ENCODE results near the gene CACUL1. TPM values are rescaled to one million over a fixed set of nuclear protein-coding genes. Genes with fewer than 3 reads are reported as not detected.

CACUL1 gene
- total and polyA plus RNA-seq, 2 of the 13 experiments (the other 11 are each of a cell fraction or from before 2014, with no cell fraction given) = 14.2 to 31.0 TPM

DNA sequence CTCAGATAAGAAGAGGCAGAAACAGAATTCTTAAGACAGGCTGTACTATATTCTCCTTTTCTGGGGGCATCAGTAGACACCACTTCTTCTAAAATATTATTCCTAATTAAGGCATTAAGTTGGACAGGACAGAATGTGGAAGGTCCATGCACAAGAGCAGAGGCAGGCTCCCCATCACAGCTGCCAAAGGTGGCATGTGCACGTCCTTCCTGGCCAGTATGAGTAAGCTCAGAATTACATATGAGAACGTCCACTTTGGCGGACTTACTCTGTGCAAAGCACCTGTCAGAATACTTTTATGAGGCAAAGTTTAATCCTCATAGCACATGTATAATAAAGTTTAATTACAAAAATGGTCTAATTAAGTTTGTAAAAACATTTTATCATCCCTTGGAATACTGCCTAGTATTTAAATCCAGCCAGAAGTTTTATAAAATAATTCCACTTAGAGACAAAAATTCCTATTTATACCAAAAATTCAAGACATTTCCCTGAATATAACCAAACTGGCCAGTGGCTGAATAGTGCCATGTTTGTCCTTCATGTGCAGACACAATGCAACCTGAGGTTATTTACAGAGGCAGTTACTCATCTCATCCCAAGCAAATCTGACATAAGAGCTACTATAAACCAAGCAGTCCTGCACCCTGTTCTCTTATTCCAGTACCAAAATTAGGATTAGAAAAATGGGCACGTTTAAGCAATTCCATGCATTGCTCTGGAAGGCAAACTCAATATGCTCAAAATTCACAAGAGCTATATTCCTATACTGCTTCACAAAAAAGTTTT is 65.5 kb downstream of the CACUL1 start:
- CTCF ChIA-PET (ENCODE audit: low intra/inter-chr PET ratio, low total read pairs) = no interaction called here

More for the DNA sequence above, 65.5 kb downstream of the CACUL1 start:
- H2AFZ ChIP-seq (ENCODE audit: low read length) = no peak overlapping the region
- FAIRE-seq = no peak
- 85% methylated on average over 4 of the region's 4 CpGs for WGBS (ENCODE audit: low lambda C conversion rate)
- DNase-seq (ENCODE audit: low spot score) = no peak
- H3K4me1 ChIP-seq (ENCODE audit: insufficient read depth, low read length) = no peaks in the 10 kb centered on the region
- POLR2A ChIA-PET = no interaction called here
- no peak overlapping the region for H3K4me3 ChIP-seq (replicated peaks in 1 of 3; ENCODE audit: insufficient read depth in 1 of 3, low read depth in 2 of 3, low read length in 3 of 3)
- H3K4me2 ChIP-seq (ENCODE audit: low read depth, low read length) = no peak overlapping the region
- TF ChIP-seq MAFF (IDR thresholded peaks at IDR 0.05; ENCODE audit: low read depth, low read length) (no peak), EED (CRISPR knock-in tag; IDR thresholded peaks at IDR 0.05) (no peak), RBM39 (IDR thresholded peaks at IDR 0.05; ENCODE audit: low read depth, low read length, poor library complexity, severe bottlenecking) (no peak), PREB (CRISPR knock-in tag; IDR thresholded peaks at IDR 0.05) (no peak), ZNF160 (CRISPR knock-in tag; IDR thresholded peaks at IDR 0.05) (no peak), SNRNP70 (IDR thresholded peaks at IDR 0.05; ENCODE audit: low read depth, low read length) (no peak)
- TF ChIP-seq, protein P1, sequence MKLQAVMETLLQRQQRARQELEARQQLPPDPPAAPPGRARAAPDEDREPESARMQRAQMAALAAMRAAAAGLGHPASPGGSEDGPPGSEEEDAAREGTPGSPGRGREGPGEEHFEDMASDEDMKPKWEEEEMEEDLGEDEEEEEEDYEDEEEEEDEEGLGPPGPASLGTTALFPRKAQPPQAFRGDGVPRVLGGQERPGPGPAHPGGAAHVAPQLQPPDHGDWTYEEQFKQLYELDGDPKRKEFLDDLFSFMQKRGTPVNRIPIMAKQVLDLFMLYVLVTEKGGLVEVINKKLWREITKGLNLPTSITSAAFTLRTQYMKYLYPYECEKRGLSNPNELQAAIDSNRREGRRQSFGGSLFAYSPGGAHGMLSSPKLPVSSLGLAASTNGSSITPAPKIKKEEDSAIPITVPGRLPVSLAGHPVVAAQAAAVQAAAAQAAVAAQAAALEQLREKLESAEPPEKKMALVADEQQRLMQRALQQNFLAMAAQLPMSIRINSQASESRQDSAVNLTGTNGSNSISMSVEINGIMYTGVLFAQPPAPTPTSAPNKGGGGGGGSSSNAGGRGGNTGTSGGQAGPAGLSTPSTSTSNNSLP (IDR thresholded peaks at IDR 0.05; ENCODE audit: low read depth, low read length) = no peak
- BruUV-seq (replicated peaks) = no TSS peak
- no peaks in the 10 kb centered on the region for H4K20me1 ChIP-seq (ENCODE audit: insufficient read depth, low read length)
- intact Hi-C loops (cut with micrococcal nuclease; ENCODE audit: unreplicated experiment) (no loop called here), in situ Hi-C loops (cut with HindIII; ENCODE audit: extremely low pct_ligation_motif_present, low pct_unique_long_range_greater_than_20kb) (no loop called here)
- H3K9ac ChIP-seq (ENCODE audit: insufficient read depth, low read depth, low read length) = no peak overlapping the region
- ATAC-seq = no peak
- H3K9me3 ChIP-seq (ENCODE audit: low read length) = no peaks in the 10 kb centered on the region
- H3K79me2 ChIP-seq (ENCODE audit: insufficient read depth, low read length) = no peaks in the 10 kb centered on the region
- no peak overlapping the region for H3K27ac ChIP-seq (ENCODE audit: extremely low read length, insufficient read depth, low read length)
- H3K27me3 ChIP-seq (ENCODE audit: control insufficient read depth in 1 of 2, insufficient read depth in 2 of 2, low read length in 2 of 2) = no peaks in the 10 kb centered on the region
- H3K36me3 ChIP-seq (replicated peaks in 1 of 2; ENCODE audit: control insufficient read depth in 1 of 2, insufficient read depth in 2 of 2, low read length in 2 of 2) = peaks cover 10 to 52% of the 10 kb centered on the region in 2 experiments

All from HepG2 (cell line).